Fibroblast of villous mesenchyme (primary cell): ENCODE results near the gene DZIP3. TPM values are rescaled to one million over a fixed set of nuclear protein-coding genes. Genes with fewer than 3 reads are reported as not detected.

Experiments used
- DNase-seq: peaks from one replicate; pipeline ENCODE4 v3.0.0-alpha.2; 2010; ENCODE audit warnings: low read depth
- H3K4me3 ChIP-seq: 2 replicates; pipeline ENCODE4 v1.5.1; 2011; ENCODE audit warnings: low read depth, mild to moderate bottlenecking, low read length
- CTCF ChIP-seq: IDR thresholded peaks from 2 replicates; pipeline ENCODE4 v1.5.1; 2012; ENCODE audit warnings: low read depth, mild to moderate bottlenecking, low read length; ENCODE audit not compliant: insufficient read depth
- total RNA-seq: library from RNA; depleted of rRNA; stranded (reverse); fragments of >200 nt; gene quantifications from 2 replicates; pipeline ENCODE4 v1.2.3, GENCODE V29; 2012

The DZIP3 gene
- total RNA-seq, 1 donor = 19.4 TPM

- DNase-seq = no peak
- no peak overlapping the region for H3K4me3 ChIP-seq
- TF ChIP-seq CTCF = no peak
These were observed 128.9 kb downstream of the DZIP3 start for GRCh38 chr3:108718454-108718853.

GRCh38 chr3:108719178-108719806 is 129.8 kb downstream of the DZIP3 start:
- no peak overlapping the region for H3K4me3 ChIP-seq
- no peak for DNase-seq
- no peak for TF ChIP-seq CTCF

GRCh38 chr3:108722724-108723123 is 133.2 kb downstream of the DZIP3 start:
- H3K4me3 ChIP-seq = no peak overlapping the region
- DNase-seq = no peak
- no peak for TF ChIP-seq CTCF

GRCh38 chr3:108724101-108724500 is 134.6 kb downstream of the DZIP3 start:
- TF ChIP-seq CTCF = no peak
- no peak for DNase-seq
- no peak overlapping the region for H3K4me3 ChIP-seq

- TF ChIP-seq CTCF = no peak
- no peak overlapping the region for H3K4me3 ChIP-seq
- no peak for DNase-seq
These were observed 138.6 kb downstream of the DZIP3 start for GRCh38 chr3:108728105-108728504.

- TF ChIP-seq CTCF = no peak
- DNase-seq = no peak
- H3K4me3 ChIP-seq = no peak overlapping the region
These were observed 139.4 kb downstream of the DZIP3 start for GRCh38 chr3:108728934-108729333.

GRCh38 chr3:108736821-108737220 is 147.3 kb downstream of the DZIP3 start:
- no peak for TF ChIP-seq CTCF
- H3K4me3 ChIP-seq = no peak overlapping the region
- no peak for DNase-seq
